Kidney epithelial cell (primary cell): ENCODE data around the gene KCNH1. TPM values are rescaled to one million over a fixed set of nuclear protein-coding genes. Genes with fewer than 3 reads are reported as not detected.

Source experiments
- DNase-seq: peaks from one replicate; pipeline ENCODE4 v3.0.0-alpha.2; 2010; ENCODE audit warnings: low read depth
- H3K27me3 ChIP-seq: 2 replicates; pipeline ENCODE4 v1.6.0; 2011; ENCODE audit warnings: low read length; ENCODE audit not compliant: control insufficient read depth, insufficient read depth
- H3K36me3 ChIP-seq: 2 replicates; pipeline ENCODE4 v1.5.1; 2011; ENCODE audit warnings: low read length; ENCODE audit not compliant: control insufficient read depth, insufficient read depth
- H3K4me3 ChIP-seq: 2 replicates; pipeline ENCODE4 v1.5.1; 2011; ENCODE audit warnings: low read depth, mild to moderate bottlenecking, control low read depth, low read length
- CTCF ChIP-seq: IDR thresholded peaks from 2 replicates; pipeline ENCODE4 v1.5.1; 2011; ENCODE audit warnings: mild to moderate bottlenecking, moderate library complexity, low read length, control low read depth, inconsistent platforms; ENCODE audit not compliant: insufficient read depth, poor library complexity, severe bottlenecking
- total RNA-seq: library from RNA; depleted of rRNA; stranded (reverse); fragments of >200 nt; gene quantifications from 2 replicates; pipeline ENCODE4 v1.2.3, GENCODE V29; 2015

The KCNH1 gene
- total RNA-seq, 1 donor from 2014 or later: 14.3 TPM

GRCh38 chr1:210937846-210938245 lies 196.1 kb downstream of the KCNH1 start:
- H3K36me3 ChIP-seq: no peaks in the 10 kb centered on the region

GRCh38 chr1:210935905-210936304 lies 198.0 kb downstream of the KCNH1 start:
- H3K4me3 ChIP-seq: no peak overlapping the region
- no peaks in the 10 kb centered on the region for H3K36me3 ChIP-seq
- no peak for DNase-seq
- H3K27me3 ChIP-seq: no peaks in the 10 kb centered on the region
- TF ChIP-seq CTCF: no peak

More at GRCh38 chr1:210937846-210938245, 196.1 kb downstream of the KCNH1 start:
- Histone ChIP-seq H3K27me3 (no peaks in the 10 kb centered on the region), H3K4me3 (no peak overlapping the region)
- no peak for TF ChIP-seq CTCF
- no peak for DNase-seq

GRCh38 chr1:210932104-210932503 lies 201.8 kb downstream of the KCNH1 start:
- DNase-seq: no peak
- no peaks in the 10 kb centered on the region for H3K36me3 ChIP-seq
- H3K4me3 ChIP-seq: no peak overlapping the region
- no peaks in the 10 kb centered on the region for H3K27me3 ChIP-seq
- TF ChIP-seq CTCF: no peak

- no peaks in the 10 kb centered on the region for H3K27me3 ChIP-seq
- DNase-seq: no peak
- no peak for TF ChIP-seq CTCF
- no peak overlapping the region for H3K4me3 ChIP-seq
- H3K36me3 ChIP-seq: no peaks in the 10 kb centered on the region
Measured at GRCh38 chr1:210922666-210923065, 211.3 kb downstream of the KCNH1 start.

- Histone ChIP-seq H3K4me3 (no peak overlapping the region), H3K27me3 (no peaks in the 10 kb centered on the region), H3K36me3 (no peaks in the 10 kb centered on the region)
- no peak for TF ChIP-seq CTCF
- DNase-seq: no peak
Measured at GRCh38 chr1:210920716-210921694, 212.9 kb downstream of the KCNH1 start.
